GM12864 (cell line): ENCODE measurements around the gene KLF1.
A peak's percentile ranks its signal among the peaks of the same experiment; 100 is the strongest.
"Not testable (repeated sequence)": the region's sequence is repeated elsewhere in the genome, so short reads cannot be mapped to it uniquely, and the experiment has no call there.

Experiments used
- DNase-seq: peaks from one replicate; pipeline ENCODE4 v3.0.0-alpha.2; 2011; ENCODE audit warnings: low read depth
- H3K4me3 ChIP-seq: 2 replicates; pipeline ENCODE4 v1.5.1; 2011; ENCODE audit warnings: mild to moderate bottlenecking, low read depth, low read length, control low read depth
- CTCF ChIP-seq: IDR thresholded peaks from 2 replicates; pipeline ENCODE4 v1.5.1; 2011; ENCODE audit warnings: low read depth, mild to moderate bottlenecking, moderate library complexity, low read length, control low read depth, inconsistent platforms; ENCODE audit errors: missing control alignments

The KLF1 gene

GRCh38 chr19:12912571-12912970 is 25.6 kb upstream of the KLF1 start:
- H3K4me3 ChIP-seq: no peak overlapping the region
- TF ChIP-seq CTCF: no peak
- DNase-seq: no peak

GRCh38 chr19:12907166-12907565 is 20.2 kb upstream of the KLF1 start:
- no peak for TF ChIP-seq CTCF
- no peak for DNase-seq
- no peak overlapping the region for H3K4me3 ChIP-seq

GRCh38 chr19:12899891-12900518 is 13.0 kb upstream of the KLF1 start:
- no peak for DNase-seq
- H3K4me3 ChIP-seq: no peak overlapping the region
- no peak for TF ChIP-seq CTCF

GRCh38 chr19:12896460-12896859 is 9.5 kb upstream of the KLF1 start:
- H3K4me3 ChIP-seq: no peak overlapping the region
- no peak for TF ChIP-seq CTCF
- DNase-seq: no peak

GRCh38 chr19:12893582-12893981 is 6.6 kb upstream of the KLF1 start:
- no peak for TF ChIP-seq CTCF
- H3K4me3 ChIP-seq: no peak overlapping the region
- DNase-seq: no peak

- TF ChIP-seq CTCF: no peak
- peak overlapping the region; percentile 77 for H3K4me3 ChIP-seq
- DNase-seq: no peak
Observed at GRCh38 chr19:12891553-12892021, 4.6 kb upstream of the KLF1 start.

- TF ChIP-seq CTCF: no peak
- DNase-seq: peak; percentile 97
- peak within 1 kb of the TSS; percentile 77 for H3K4me3 ChIP-seq
Observed at GRCh38 chr19:12890787-12891552, 4.0 kb upstream of the KLF1 start, which contains the start of gene GCDH. Gene GCDH, plus strand, starts transcription at chr19:12891160. Its CDS starts 145 bp downstream, at chr19:12891305.

GRCh38 chr19:12890299-12890786 is 3.3 kb upstream of the KLF1 start:
- not testable (repeated sequence) for DNase-seq
- peak overlapping the region; percentile 42 for H3K4me3 ChIP-seq
